HG02642 (cell line): ENCODE results near the gene THTPA.
A peak's percentile ranks its signal among the peaks of the same experiment; 100 is the strongest.
"Not testable (repeated sequence)": the region's sequence is repeated elsewhere in the genome, so short reads cannot be mapped to it uniquely, and the experiment has no call there.

Experiments used
- ATAC-seq: cut with Tn5 transposase; IDR thresholded peaks from one replicate; pipeline ENCODE4 v1.9.1; 2021; ENCODE audit warnings: mild to moderate bottlenecking; ENCODE audit not compliant: unreplicated experiment, poor library complexity

The THTPA gene

DNA sequence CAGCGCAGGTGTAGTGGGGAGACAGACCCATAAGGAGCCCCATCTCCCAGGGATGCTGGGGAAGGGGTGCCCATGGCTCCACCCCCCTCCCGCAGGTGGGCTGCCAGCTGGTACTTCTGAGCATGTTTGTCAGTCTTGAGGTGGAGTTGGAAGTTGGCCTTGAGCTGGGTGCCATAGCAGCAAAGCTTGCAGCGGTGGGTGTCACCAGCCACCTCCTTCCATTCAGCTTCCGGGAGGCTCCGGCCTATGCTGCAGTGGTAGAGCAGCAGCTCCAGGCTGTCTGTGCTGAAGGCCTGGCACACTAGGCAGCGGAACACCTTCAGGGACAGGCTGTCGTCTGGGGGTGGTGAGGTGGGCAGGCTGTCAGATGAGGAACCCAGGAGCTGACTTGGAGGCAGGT lies 23.4 kb upstream of the THTPA start:
- no peak for ATAC-seq

DNA sequence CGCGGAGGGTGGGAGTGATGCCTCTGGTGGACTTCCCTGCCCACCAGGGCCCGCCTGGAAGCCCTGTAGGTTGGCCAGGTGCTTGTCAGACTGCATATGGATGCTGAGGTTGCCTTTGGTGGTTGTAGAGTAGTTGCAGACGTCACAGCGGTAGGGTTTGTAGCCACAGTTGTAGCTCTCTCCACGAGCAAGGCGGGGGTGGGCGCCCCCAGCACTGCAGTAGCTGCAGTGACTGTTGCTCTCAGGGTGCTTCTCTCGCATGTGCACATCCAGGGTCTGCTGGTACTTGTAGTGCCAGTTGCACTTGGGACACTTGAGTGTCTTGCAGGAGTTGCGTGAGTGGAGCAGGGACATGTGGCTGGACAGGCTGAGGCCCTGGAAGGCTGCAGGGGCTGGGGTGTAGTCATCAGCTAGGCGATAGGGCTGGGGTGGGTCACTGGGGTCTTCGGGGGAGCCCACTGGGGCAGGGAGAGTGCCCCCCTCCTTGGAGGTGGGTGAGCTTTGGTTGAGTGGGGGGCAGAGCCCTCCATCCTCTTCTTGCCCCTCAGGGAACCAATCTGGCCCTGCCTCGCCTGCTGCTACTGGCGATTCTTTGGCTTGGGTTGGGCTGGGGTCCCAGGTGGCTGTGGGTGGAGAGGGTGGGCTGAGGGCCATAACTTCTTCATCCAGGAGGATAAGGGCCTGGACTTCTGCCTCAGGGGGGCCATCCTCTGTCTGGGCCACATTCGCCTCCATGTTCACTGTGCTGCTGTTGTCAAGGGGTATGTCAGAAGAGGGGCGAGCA lies 22.2 kb upstream of the THTPA start:
- no peak for ATAC-seq

GRCh38 chr14:23535943-23536342 lies 20.1 kb upstream of the THTPA start:
- no peak for ATAC-seq

GRCh38 chr14:23536494-23536893 lies 19.6 kb upstream of the THTPA start:
- no peak for ATAC-seq

DNA sequence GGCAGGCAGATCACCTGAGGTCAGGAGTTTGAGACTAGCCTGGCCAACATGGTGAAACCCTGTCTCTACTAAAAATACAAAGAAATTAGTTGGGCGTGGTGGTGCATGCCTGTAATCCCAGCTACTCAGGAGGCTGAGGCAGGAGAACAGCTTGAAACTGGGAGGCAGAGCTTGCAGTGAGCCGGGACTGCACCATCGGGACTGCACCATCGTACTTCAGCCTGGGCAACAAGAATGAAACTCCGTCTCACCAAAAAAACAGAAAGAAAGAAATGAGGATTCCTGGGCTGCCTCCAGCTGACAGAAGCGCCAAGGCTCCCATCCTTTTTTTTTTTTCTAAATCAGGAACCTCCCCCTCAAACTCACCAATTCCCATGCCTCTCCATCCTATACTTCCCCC lies 19.2 kb upstream of the THTPA start:
- ATAC-seq: not testable (repeated sequence)

- ATAC-seq: no peak
Measured at GRCh38 chr14:23537351-23538049, 18.6 kb upstream of the THTPA start.

DNA sequence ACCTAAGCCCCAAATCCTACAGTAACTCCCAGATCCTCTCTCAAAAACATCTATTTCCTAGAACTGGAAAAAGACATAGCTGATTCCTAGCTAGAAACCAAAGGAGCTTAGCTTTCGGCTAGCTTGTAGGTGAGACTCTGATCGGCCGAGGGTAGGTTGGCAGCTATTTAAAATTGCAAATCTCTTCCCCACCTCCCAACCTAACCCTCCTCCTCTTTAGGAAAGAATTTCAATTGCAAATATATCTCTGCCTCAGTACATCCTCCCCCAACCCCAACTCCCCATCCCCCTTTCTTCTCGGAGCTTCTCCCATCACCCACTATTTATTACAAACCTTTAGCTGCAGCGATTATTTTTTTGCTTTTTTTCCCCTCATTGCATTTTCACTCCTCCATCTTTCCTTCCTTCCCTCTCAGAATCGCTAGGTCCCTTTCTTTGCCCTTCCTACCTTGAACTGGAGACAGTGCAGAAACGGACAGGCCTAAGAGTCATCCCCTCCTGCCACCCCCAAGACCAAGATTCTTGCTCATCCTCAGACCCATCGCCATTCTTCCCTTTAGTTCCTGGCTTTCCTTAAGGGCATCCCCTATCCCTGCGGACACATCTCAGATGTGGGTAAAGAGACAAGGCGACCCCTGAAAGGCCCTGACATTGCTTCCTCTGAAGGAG lies 17.9 kb upstream of the THTPA start:
- no peak for ATAC-seq

- no peak for ATAC-seq
Measured at GRCh38 chr14:23538785-23539184, 17.3 kb upstream of the THTPA start.

- peak; percentile 71 for ATAC-seq
Measured at GRCh38 chr14:23539248-23540140, 16.6 kb upstream of the THTPA start.

GRCh38 chr14:23540141-23540469 lies 16.0 kb upstream of the THTPA start:
- ATAC-seq: no peak

DNA sequence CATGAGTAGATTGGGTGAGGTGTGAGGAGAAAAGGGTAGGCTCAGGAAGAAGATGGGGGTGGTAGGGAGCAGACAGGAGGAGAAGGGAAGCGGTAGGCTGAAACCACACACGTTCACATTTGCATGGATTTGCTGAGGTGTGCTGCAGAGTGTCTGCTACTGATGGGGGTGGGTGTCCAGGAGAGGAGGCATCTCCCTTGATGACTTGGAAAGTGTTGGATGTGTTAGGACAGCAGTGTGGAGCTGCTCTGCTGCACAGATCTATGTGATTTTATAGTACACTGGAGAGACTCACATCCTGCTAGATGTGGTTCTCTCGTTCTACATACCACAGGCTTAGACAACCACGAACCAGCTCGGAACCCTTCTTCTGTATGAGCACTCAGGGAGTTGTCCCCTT lies 13.8 kb upstream of the THTPA start:
- no peak for ATAC-seq

GRCh38 chr14:23543403-23543802 lies 12.7 kb upstream of the THTPA start:
- ATAC-seq: no peak

- ATAC-seq: no peak
Measured at GRCh38 chr14:23544511-23545447, 11.3 kb upstream of the THTPA start.

GRCh38 chr14:23545740-23546365 lies 10.2 kb upstream of the THTPA start:
- ATAC-seq: no peak

DNA sequence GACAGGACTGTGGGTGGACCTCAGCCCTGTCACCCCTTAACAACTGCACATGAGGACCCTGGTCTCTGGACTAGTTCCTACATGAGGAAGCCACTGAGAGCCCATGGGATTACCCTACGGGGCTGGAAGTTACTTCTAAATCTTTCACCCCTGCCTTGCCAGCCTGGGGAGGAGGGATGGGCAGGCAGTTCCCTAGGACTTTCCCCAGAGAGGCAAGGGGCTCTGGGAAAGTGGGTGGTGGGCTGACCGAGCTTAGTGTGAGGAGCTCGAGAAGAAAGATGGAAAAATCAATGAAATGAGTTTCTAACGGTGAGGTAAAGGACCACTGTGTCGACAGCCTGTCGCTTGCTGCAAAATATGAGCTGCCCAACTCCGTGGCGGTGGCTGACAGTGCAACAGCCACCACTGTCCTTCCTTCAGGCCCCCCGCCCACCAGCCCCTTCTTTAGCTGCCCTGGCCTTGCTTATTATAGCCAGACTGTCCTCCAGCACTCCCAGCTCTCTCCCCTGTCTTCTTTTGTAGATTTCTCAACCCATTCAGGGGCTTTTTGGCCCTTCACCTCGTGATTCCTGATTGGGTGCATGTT lies 9.5 kb upstream of the THTPA start:
- ATAC-seq: no peak

- ATAC-seq: no peak
Measured at GRCh38 chr14:23547924-23548323, 8.1 kb upstream of the THTPA start.

GRCh38 chr14:23548351-23549318 lies 7.4 kb upstream of the THTPA start:
- ATAC-seq: no peak
